H9 (cell line): ENCODE measurements around the gene SDHB. TPM values are rescaled to one million over a fixed set of nuclear protein-coding genes. Genes with fewer than 3 reads are reported as not detected.

Experiments used
- DNase-seq: peaks from one replicate; pipeline ENCODE4 v3.0.0-alpha.2; 2017
- H2AFZ ChIP-seq: one replicate; pipeline ENCODE4 v1.6.1; 2013; ENCODE audit warnings: mild to moderate bottlenecking, low read length, control low read depth, moderate library complexity
- H2AK5ac ChIP-seq: 2 replicates; pipeline ENCODE4 v1.6.1; 2013; ENCODE audit warnings: low read length, control low read depth, mixed read lengths; ENCODE audit not compliant: insufficient read length
- H2BK120ac ChIP-seq: one replicate; pipeline ENCODE4 v1.6.1; 2013; ENCODE audit warnings: low read depth, mild to moderate bottlenecking, low read length, control low read depth, inconsistent platforms; ENCODE audit not compliant: poor library complexity, severe bottlenecking
- H2BK12ac ChIP-seq: 2 replicates; pipeline ENCODE4 v1.6.1; 2013; ENCODE audit warnings: low read length, control low read depth, mixed read lengths, low read depth; ENCODE audit not compliant: insufficient read length
- H2BK15ac ChIP-seq: 2 replicates; pipeline ENCODE4 v1.6.1; 2013; ENCODE audit warnings: low read depth, low read length, control low read depth
- H2BK20ac ChIP-seq: one replicate; pipeline ENCODE4 v1.6.1; 2013; ENCODE audit warnings: low read depth, mild to moderate bottlenecking, low read length, control low read depth, inconsistent platforms; ENCODE audit not compliant: poor library complexity, severe bottlenecking
- H2BK5ac ChIP-seq: 2 replicates; pipeline ENCODE4 v1.6.1; 2013; ENCODE audit warnings: low read length, control low read depth, mixed read lengths; ENCODE audit not compliant: insufficient read length
- H3K14ac ChIP-seq: 2 replicates; pipeline ENCODE4 v1.6.1; 2013; ENCODE audit warnings: low read length, control low read depth; ENCODE audit not compliant: insufficient read depth
- H3K18ac ChIP-seq: 2 replicates; pipeline ENCODE4 v1.6.1; 2013; ENCODE audit warnings: low read depth, mild to moderate bottlenecking, mixed read lengths, low read length, control low read depth; ENCODE audit not compliant: insufficient read length
- H3K23ac ChIP-seq: 2 replicates; pipeline ENCODE4 v1.6.1; 2013; ENCODE audit warnings: low read length, control low read depth, mixed read lengths, low read depth; ENCODE audit not compliant: insufficient read length
- H3K23me2 ChIP-seq: 2 replicates; pipeline ENCODE4 v1.6.1; 2013; ENCODE audit warnings: low read depth, mild to moderate bottlenecking, mixed read lengths, low read length, control low read depth; ENCODE audit not compliant: insufficient read length, poor library complexity, severe bottlenecking
- H3K27ac ChIP-seq: 2 replicates; pipeline ENCODE4 v1.5.1; 2013; ENCODE audit warnings: low read length, control low read depth, mixed read lengths, low read depth; ENCODE audit not compliant: insufficient read length
- H3K27me3 ChIP-seq: 2 replicates; pipeline ENCODE4 v1.6.1; 2013; ENCODE audit warnings: low read length, control low read depth, inconsistent platforms; ENCODE audit not compliant: insufficient read depth
- H3K4ac ChIP-seq: 2 replicates; pipeline ENCODE4 v1.6.1; 2013; ENCODE audit warnings: low read depth, mild to moderate bottlenecking, control low read depth, inconsistent platforms, low read length, moderate library complexity
- H3K4me1 ChIP-seq: 2 replicates; pipeline ENCODE4 v1.6.1; 2013; ENCODE audit warnings: low read length, control low read depth, inconsistent platforms; ENCODE audit not compliant: insufficient read depth
- H3K4me2 ChIP-seq: 2 replicates; pipeline ENCODE4 v1.6.1; 2013; ENCODE audit warnings: low read length, control low read depth, mixed read lengths; ENCODE audit not compliant: insufficient read length, insufficient read depth
- H3K56ac ChIP-seq: 2 replicates; pipeline ENCODE4 v1.6.1; 2013; ENCODE audit warnings: low read depth, mild to moderate bottlenecking, mixed read lengths, low read length, control low read depth; ENCODE audit not compliant: insufficient read length
- H3K79me1 ChIP-seq: 2 replicates; pipeline ENCODE4 v1.6.1; 2013; ENCODE audit warnings: low read depth, mild to moderate bottlenecking, moderate library complexity, low read length, control low read depth, inconsistent platforms; ENCODE audit not compliant: insufficient read depth, poor library complexity, severe bottlenecking
- H3K79me2 ChIP-seq: 2 replicates; pipeline ENCODE4 v1.6.1; 2013; ENCODE audit warnings: low read length, control low read depth, inconsistent platforms; ENCODE audit not compliant: insufficient read depth
- H3K9ac ChIP-seq: 2 replicates; pipeline ENCODE4 v1.6.1; 2013; ENCODE audit warnings: low read length, control low read depth, mixed read lengths; ENCODE audit not compliant: insufficient read length; ENCODE audit errors: extremely low read depth
- H3K9me3 ChIP-seq: one replicate; pipeline ENCODE4 v1.6.1; 2013; ENCODE audit warnings: low read depth, low read length, inconsistent platforms; ENCODE audit not compliant: control insufficient read depth
- H3T11ph ChIP-seq: one replicate; pipeline ENCODE4 v1.6.1; 2013; ENCODE audit warnings: mild to moderate bottlenecking, low read length, control low read depth, inconsistent platforms
- H4K20me1 ChIP-seq: one replicate; pipeline ENCODE4 v1.6.1; 2013; ENCODE audit not compliant: control insufficient read depth, insufficient read length, insufficient read depth
- H4K5ac ChIP-seq: 2 replicates; pipeline ENCODE4 v1.6.1; 2013; ENCODE audit warnings: low read depth, mild to moderate bottlenecking, mixed read lengths, low read length, control low read depth; ENCODE audit not compliant: insufficient read length
- H4K8ac ChIP-seq: replicated peaks from 2 replicates; pipeline ENCODE4 v1.6.1; 2013; ENCODE audit warnings: low read length, control low read depth, mixed read lengths, low read depth; ENCODE audit not compliant: insufficient read length
- H4K91ac ChIP-seq: 2 replicates; pipeline ENCODE4 v1.6.1; 2013; ENCODE audit warnings: low read depth, mild to moderate bottlenecking, moderate library complexity, mixed read lengths, low read length, control low read depth; ENCODE audit not compliant: insufficient read length
- H3K27ac Mint-ChIP-seq, 3 experiments: 2 replicates in 2 of 3; 3 replicates in 1 of 3; pipeline ENCODE4 v1.8.0; 2020 to 2021; ENCODE audit warnings: mixed read lengths in 3 of 3, mild to moderate bottlenecking in 1 of 3, moderate library complexity in 1 of 3
- H3K27me3 Mint-ChIP-seq: 2 replicates; pipeline ENCODE4 v1.8.0; 2021; ENCODE audit warnings: low read depth, mild to moderate bottlenecking, moderate library complexity, mixed read lengths
- H3K36me3 Mint-ChIP-seq, 3 experiments: 2 replicates in 2 of 3; 3 replicates in 1 of 3; pipeline ENCODE4 v1.8.0; 2020 to 2021; ENCODE audit warnings: low read depth in 3 of 3, mixed read lengths in 3 of 3; ENCODE audit not compliant: insufficient read depth in 1 of 3
- H3K4me1 Mint-ChIP-seq, 2 experiments: 2 replicates each; pipeline ENCODE4 v1.8.0; 2020; ENCODE audit warnings: mixed read lengths in 2 of 2
- H3K4me3 Mint-ChIP-seq, 2 experiments: 2 replicates in 1 of 2; 3 replicates in 1 of 2; pipeline ENCODE4 v1.8.0; 2020 to 2021; ENCODE audit warnings: mild to moderate bottlenecking in 2 of 2, mixed read lengths in 2 of 2, moderate library complexity in 1 of 2
- H3K9me3 Mint-ChIP-seq, 2 experiments: 2 replicates in 1 of 2; 3 replicates in 1 of 2; pipeline ENCODE4 v1.8.0; 2020; ENCODE audit warnings: mild to moderate bottlenecking in 2 of 2, mixed read lengths in 2 of 2, moderate library complexity in 1 of 2
- CTCF ChIP-seq: fragments of 200-600 bp; sonication (generic); conservative IDR thresholded peaks from 3 replicates; pipeline ENCODE4 v1.8.0; 2021; ENCODE audit warnings: antibody characterized with exemption, mild to moderate bottlenecking
- WGBS: extraction: QIAGEN DNeasy Blood & Tissue Kit; methylation state at CpG from one replicate; pipeline ENCODE4 v1.1.7; 2013; ENCODE audit warnings: missing lambda C conversion rate, low lambda C conversion rate, mixed read lengths; ENCODE audit not compliant: insufficient read length; ENCODE audit errors: extremely low coverage; 5-methylcytosine and 5-hydroxymethylcytosine counted together
- total RNA-seq: library from RNA; stranded (reverse); gene quantifications from 2 replicates; pipeline ENCODE4 v1.2.1, GENCODE V29; 2021

The SDHB gene
- total RNA-seq, 1 experiment from 2014 or later, result 77.5 TPM

GRCh38 chr1:17066361-17067068 is 12.7 kb upstream of the SDHB start:
- no peak overlapping the region for H3K9ac ChIP-seq
- WGBS, result no CpG with 5 or more reads among the region's 11 CpGs
- H3K18ac ChIP-seq, result no peak overlapping the region
- H2BK20ac ChIP-seq, result no peak overlapping the region
- no peak overlapping the region for H2AFZ ChIP-seq
- no peak overlapping the region for H3K4me3 Mint-ChIP-seq
- H3K9me3 ChIP-seq, result no peaks in the 10 kb centered on the region
- no peak overlapping the region for H2AK5ac ChIP-seq
- H3K56ac ChIP-seq, result no peak overlapping the region
- H3K23me2 ChIP-seq, result no peaks in the 10 kb centered on the region
- H2BK12ac ChIP-seq, result no peak overlapping the region
- H3K23ac ChIP-seq, result no peak overlapping the region
- peaks cover 2 to 3% of the 10 kb centered on the region in 2 experiments; a peak in 1 of 5 replicates for H3K9me3 Mint-ChIP-seq
- TF ChIP-seq CTCF, result no peak
- no peaks in the 10 kb centered on the region for H3K4me1 ChIP-seq
- no peaks in the 10 kb centered on the region for H3K27me3 ChIP-seq
- H2BK15ac ChIP-seq, result no peak overlapping the region
- H4K20me1 ChIP-seq, result no peaks in the 10 kb centered on the region
- no peak overlapping the region for H2BK120ac ChIP-seq
- no peak overlapping the region for H3K4me2 ChIP-seq
- no peak overlapping the region for H3T11ph ChIP-seq
- no peak for DNase-seq
- no peak overlapping the region for H4K5ac ChIP-seq
- no peak overlapping the region for H3K27ac ChIP-seq
- no peak overlapping the region for H2BK5ac ChIP-seq
- peaks cover 4 to 21% of the 10 kb centered on the region in 2 experiments for H3K4me1 Mint-ChIP-seq
- H3K79me1 ChIP-seq, result no peaks in the 10 kb centered on the region
- H3K36me3 Mint-ChIP-seq, result no peaks in the 10 kb centered on the region
- H3K14ac ChIP-seq, result no peak overlapping the region
- H3K4ac ChIP-seq, result no peak overlapping the region
- no peaks in the 10 kb centered on the region for H3K79me2 ChIP-seq
- no peak overlapping the region for H4K8ac ChIP-seq
- H3K27ac Mint-ChIP-seq, result no peak overlapping the region
- H4K91ac ChIP-seq, result no peak overlapping the region
- H3K27me3 Mint-ChIP-seq, result peaks cover 5% of the 10 kb centered on the region; the same call in 1 of the 2 replicates
